ENCODE data around the gene DCLK1. TPM values are rescaled to one million over a fixed set of nuclear protein-coding genes. Genes with fewer than 3 reads are reported as not detected.

DCLK1 gene
- total RNA-seq, 1 donor from 2014 or later: 36.1 TPM

DNA sequence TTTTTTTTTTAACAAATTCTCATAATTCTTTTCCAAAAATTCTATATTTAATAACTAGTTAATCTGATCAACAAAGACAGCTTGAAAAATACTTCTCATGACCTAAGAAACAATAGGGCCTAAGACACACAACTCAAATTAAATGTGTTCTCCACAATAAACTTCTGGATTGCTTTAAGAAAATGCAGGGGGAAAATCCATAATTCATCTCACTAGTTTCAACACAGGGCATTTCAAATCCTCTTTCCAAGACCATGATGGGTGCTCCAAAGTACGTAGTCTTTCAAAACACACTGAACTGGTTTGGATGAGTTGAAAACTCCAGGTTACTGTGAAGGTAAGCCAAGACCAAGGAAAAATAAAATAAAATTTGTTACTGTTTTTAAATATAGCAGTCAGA, 62.6 kb downstream of the DCLK1 start:
- no peaks in the 10 kb centered on the region for H3K9me3 ChIP-seq
- H3K27me3 ChIP-seq: no peaks in the 10 kb centered on the region
- H3K36me3 ChIP-seq: no peaks in the 10 kb centered on the region
- H3K4me3 ChIP-seq: no peak overlapping the region
- TF ChIP-seq POLR2AphosphoS5 (IDR thresholded peaks at IDR 0.05; ENCODE audit: insufficient read depth in 1 of 2, low read depth in 1 of 2) (peak in 1 of 2 donors; percentile 14), POLR2A (IDR thresholded peaks at IDR 0.05) (no peak)
- intact Hi-C loops (cut with DNase I): no loop called here
- H3K27ac ChIP-seq: peak overlapping the region; percentile 60
- H3K4me1 ChIP-seq: peaks cover 13% of the 10 kb centered on the region
- DNase-seq (ENCODE audit: extremely low spot score in 2 of 2): no peak

DNA sequence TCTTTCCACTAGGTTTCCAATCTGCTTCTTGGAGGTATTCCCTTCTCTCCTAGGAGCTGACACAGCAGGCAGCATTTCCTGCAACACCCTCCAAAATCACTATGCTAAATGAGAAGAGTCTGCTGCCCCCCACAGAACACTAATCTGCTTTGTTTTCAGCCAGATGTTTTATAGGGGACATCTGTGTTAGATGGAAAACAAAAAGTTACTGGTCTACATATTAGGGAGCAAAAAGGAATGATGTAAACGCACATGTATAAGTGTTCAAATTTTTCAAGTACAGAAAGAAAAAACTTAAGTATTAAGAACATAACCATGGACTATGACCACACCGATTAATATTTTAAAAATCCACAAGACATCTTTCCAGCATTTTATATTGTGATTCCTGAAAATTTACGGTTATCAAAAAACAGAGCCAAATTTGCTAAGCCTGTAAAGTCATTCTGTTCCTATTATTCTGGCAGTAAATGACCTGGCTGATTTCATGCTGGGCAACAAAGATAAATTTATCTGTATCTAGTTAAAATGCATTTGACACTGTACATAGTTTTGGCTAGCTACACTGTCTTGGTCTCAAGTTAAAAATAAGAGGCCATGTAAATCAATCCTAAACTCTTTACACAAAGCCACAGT, 63.3 kb downstream of the DCLK1 start:
- H3K9me3 ChIP-seq: no peaks in the 10 kb centered on the region

DNA sequence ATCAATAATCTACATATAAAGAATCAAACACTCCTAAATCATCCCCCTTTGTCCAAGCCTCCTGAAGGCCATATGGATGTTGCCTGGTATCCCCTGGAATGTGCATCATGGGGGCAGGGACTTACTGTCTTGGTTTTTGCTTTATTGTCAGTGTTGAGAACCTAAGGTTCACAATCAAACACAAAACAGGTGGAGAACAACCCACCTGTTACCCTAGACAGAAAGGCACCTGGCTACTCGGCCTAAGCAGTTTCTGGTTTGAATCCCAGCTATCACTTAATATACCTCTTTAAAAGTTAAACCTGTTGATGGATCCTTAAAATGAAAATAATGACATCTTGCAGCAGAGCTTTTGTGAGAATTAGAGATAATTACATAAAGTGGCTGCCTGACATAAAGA, 68.9 kb downstream of the DCLK1 start:
- Histone ChIP-seq H3K27ac (no peak overlapping the region), H3K4me3 (no peak overlapping the region), H3K9me3 (no peaks in the 10 kb centered on the region), H3K36me3 (no peaks in the 10 kb centered on the region), H3K27me3 (no peaks in the 10 kb centered on the region), H3K4me1 (peaks cover 5% of the 10 kb centered on the region)
- no peak for DNase-seq (ENCODE audit: extremely low spot score in 2 of 2)
- intact Hi-C loops (cut with DNase I): no loop called here
- TF ChIP-seq, protein P1, sequence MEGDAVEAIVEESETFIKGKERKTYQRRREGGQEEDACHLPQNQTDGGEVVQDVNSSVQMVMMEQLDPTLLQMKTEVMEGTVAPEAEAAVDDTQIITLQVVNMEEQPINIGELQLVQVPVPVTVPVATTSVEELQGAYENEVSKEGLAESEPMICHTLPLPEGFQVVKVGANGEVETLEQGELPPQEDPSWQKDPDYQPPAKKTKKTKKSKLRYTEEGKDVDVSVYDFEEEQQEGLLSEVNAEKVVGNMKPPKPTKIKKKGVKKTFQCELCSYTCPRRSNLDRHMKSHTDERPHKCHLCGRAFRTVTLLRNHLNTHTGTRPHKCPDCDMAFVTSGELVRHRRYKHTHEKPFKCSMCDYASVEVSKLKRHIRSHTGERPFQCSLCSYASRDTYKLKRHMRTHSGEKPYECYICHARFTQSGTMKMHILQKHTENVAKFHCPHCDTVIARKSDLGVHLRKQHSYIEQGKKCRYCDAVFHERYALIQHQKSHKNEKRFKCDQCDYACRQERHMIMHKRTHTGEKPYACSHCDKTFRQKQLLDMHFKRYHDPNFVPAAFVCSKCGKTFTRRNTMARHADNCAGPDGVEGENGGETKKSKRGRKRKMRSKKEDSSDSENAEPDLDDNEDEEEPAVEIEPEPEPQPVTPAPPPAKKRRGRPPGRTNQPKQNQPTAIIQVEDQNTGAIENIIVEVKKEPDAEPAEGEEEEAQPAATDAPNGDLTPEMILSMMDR (IDR thresholded peaks at IDR 0.05): no peak
- TF ChIP-seq POLR2A (IDR thresholded peaks at IDR 0.05) (no peak), POLR2AphosphoS5 (IDR thresholded peaks at IDR 0.05; ENCODE audit: insufficient read depth in 1 of 2, low read depth in 1 of 2) (no peak)

More for the DNA sequence above, 63.3 kb downstream of the DCLK1 start:
- H3K27ac ChIP-seq: no peak overlapping the region
- H3K4me1 ChIP-seq: peaks cover 13% of the 10 kb centered on the region
- intact Hi-C loops (cut with DNase I): no loop called here
- TF ChIP-seq POLR2AphosphoS5 (IDR thresholded peaks at IDR 0.05; ENCODE audit: insufficient read depth in 1 of 2, low read depth in 1 of 2) (peak in 1 of 2 donors; percentile 29), POLR2A (IDR thresholded peaks at IDR 0.05) (no peak)
- TF ChIP-seq, protein P1 (IDR thresholded peaks at IDR 0.05): no peak
- no peaks in the 10 kb centered on the region for H3K27me3 ChIP-seq
- H3K4me3 ChIP-seq: no peak overlapping the region
- no peaks in the 10 kb centered on the region for H3K36me3 ChIP-seq
- DNase-seq (ENCODE audit: extremely low spot score in 2 of 2): no peak

DNA sequence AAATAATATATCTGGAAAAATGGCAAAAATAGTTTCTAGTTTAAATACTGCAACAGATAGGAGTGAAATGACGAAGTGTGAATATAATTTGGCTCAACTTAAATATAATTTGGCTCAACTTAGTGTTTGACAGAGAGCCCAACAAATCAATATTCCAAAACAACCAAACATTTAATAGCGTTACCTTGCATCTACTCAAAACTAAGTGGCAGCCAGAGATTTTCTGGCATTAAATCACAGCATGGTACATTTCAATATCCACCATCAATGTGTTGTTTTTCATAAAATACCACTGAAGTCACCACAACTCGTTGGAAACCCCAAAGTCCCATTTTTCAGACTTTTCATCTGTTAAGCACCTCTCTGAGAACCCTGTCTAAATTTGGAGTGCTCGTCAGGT, 69.6 kb downstream of the DCLK1 start:
- no peak for DNase-seq (ENCODE audit: extremely low spot score in 2 of 2)
- peaks cover 5% of the 10 kb centered on the region for H3K4me1 ChIP-seq
- no peaks in the 10 kb centered on the region for H3K9me3 ChIP-seq
- no peaks in the 10 kb centered on the region for H3K27me3 ChIP-seq
- no peak overlapping the region for H3K4me3 ChIP-seq
- TF ChIP-seq POLR2AphosphoS5 (IDR thresholded peaks at IDR 0.05; ENCODE audit: insufficient read depth in 1 of 2, low read depth in 1 of 2) (no peak), POLR2A (IDR thresholded peaks at IDR 0.05) (no peak)
- TF ChIP-seq, protein P1 (IDR thresholded peaks at IDR 0.05): no peak
- intact Hi-C loops (cut with DNase I): no loop called here
- no peak overlapping the region for H3K27ac ChIP-seq
- no peaks in the 10 kb centered on the region for H3K36me3 ChIP-seq

DNA sequence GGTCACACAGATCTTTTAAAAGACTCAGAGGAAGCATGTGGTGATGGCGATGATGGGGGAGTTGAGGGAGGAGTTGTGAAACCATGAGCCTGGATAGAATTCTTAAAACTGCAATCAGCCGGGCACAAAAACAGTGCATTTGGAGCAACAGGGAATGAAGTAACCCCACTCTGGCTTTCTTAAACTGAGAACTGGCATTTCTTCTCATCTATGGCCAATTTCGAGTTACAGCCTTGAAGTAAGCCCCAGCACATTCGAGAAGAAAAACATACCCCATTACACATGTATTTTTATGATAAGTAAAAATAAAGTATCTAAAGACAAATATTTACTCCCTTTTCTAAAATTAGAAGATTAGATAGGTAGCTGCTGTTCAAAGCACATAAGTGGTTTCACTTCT, 70.1 kb downstream of the DCLK1 start:
- DNase-seq (ENCODE audit: extremely low spot score in 2 of 2): no peak

More for the DNA sequence above, 70.1 kb downstream of the DCLK1 start:
- H3K27ac ChIP-seq: peak overlapping the region; percentile 43
- no peaks in the 10 kb centered on the region for H3K9me3 ChIP-seq
- H3K27me3 ChIP-seq: no peaks in the 10 kb centered on the region
- intact Hi-C loops (cut with DNase I): no loop called here
- no peaks in the 10 kb centered on the region for H3K36me3 ChIP-seq
- H3K4me3 ChIP-seq: no peak overlapping the region
- TF ChIP-seq POLR2AphosphoS5 (IDR thresholded peaks at IDR 0.05; ENCODE audit: insufficient read depth in 1 of 2, low read depth in 1 of 2) (no peak), POLR2A (IDR thresholded peaks at IDR 0.05) (no peak)
- TF ChIP-seq, protein P1 (IDR thresholded peaks at IDR 0.05): no peak
- H3K4me1 ChIP-seq: peaks cover 5% of the 10 kb centered on the region

All from vagina (tissue), 2 donors.